Peyer's patch (tissue), 4 donors: ENCODE measurements around the gene LYZL6.

Experiments used
- CTCF ChIP-seq, 6 experiments: fragments of 450-650 bp in 4 of 6; fragments of 200-600 bp in 2 of 6; sonication (generic) in 1 of 6; IDR thresholded peaks; one replicate each; pipeline ENCODE4 v1.5.1; 2017 to 2019; ENCODE audit warnings: antibody characterized with exemption in 6 of 6, mild to moderate bottlenecking in 3 of 6, moderate library complexity in 1 of 6
- POLR2A ChIP-seq, 2 donors: fragments of 450-650 bp; IDR thresholded peaks; one replicate each; pipeline ENCODE4 v1.5.1; 2017; ENCODE audit warnings: antibody characterized with exemption in 2 of 2, mild to moderate bottlenecking in 2 of 2, moderate library complexity in 2 of 2

- no peak for TF ChIP-seq CTCF (IDR thresholded peaks at IDR 0.05)
- TF ChIP-seq POLR2A (IDR thresholded peaks at IDR 0.05), result no peak
Measured at GRCh38 chr17:35891269-35891668, 52.2 kb downstream of the LYZL6 start.
